Measurements from ENCODE around the gene LYL1. TPM values are rescaled to one million over a fixed set of nuclear protein-coding genes. Genes with fewer than 3 reads are reported as not detected.

Gene LYL1
- total RNA-seq, 1 donor: 0.36 TPM

GRCh38 chr19:13117176-13117771 is 14.6 kb upstream of the LYL1 start:
- Histone ChIP-seq H3K27ac (ENCODE audit: low read depth, low read length) (peak overlapping the region; percentile 91), H3K36me3 (ENCODE audit: insufficient read depth, low read length) (peaks cover 23% of the 10 kb centered on the region), H4K20me1 (ENCODE audit: insufficient read depth, low read length) (peaks cover 28% of the 10 kb centered on the region), H3K79me2 (ENCODE audit: insufficient read depth, low read length) (peaks cover 57% of the 10 kb centered on the region), H3K4me1 (ENCODE audit: insufficient read depth, low read length) (peaks cover 51% of the 10 kb centered on the region), H2AFZ (ENCODE audit: low read length) (peak overlapping the region; percentile 85), H3K4me2 (ENCODE audit: insufficient read depth, low read length) (peak overlapping the region; percentile 84), H3K4me3 (ENCODE audit: insufficient read depth, low read length) (peak overlapping the region; percentile 99), H3K9me3 (ENCODE audit: low read depth, low read length) (no peaks in the 10 kb centered on the region), H3K27me3 (ENCODE audit: insufficient read depth, low read length) (no peaks in the 10 kb centered on the region)
- no peak for TF ChIP-seq CTCF (IDR thresholded peaks at IDR 0.05; ENCODE audit: extremely low read depth, low read depth, low read length)
- DNase-seq (ENCODE audit: insufficient read length, low spot score, missing footprints): no peak

GRCh38 chr19:13116282-13117175 is 13.9 kb upstream of the LYL1 start, which contains the start of gene TRMT1:
Gene TRMT1 (minus strand): TSS chr19:13116740. CDS start chr19:13116399, 341 bp downstream.
- H3K27ac ChIP-seq (ENCODE audit: low read depth, low read length): peak within 1 kb of the TSS; percentile 91
- DNase-seq (ENCODE audit: insufficient read length, low spot score, missing footprints): peak; percentile 99
- peaks cover 21% of the 10 kb centered on the region for H4K20me1 ChIP-seq (ENCODE audit: insufficient read depth, low read length)
- H3K79me2 ChIP-seq (ENCODE audit: insufficient read depth, low read length): peaks cover 50% of the 10 kb centered on the region
- peak within 1 kb of the TSS; percentile 85 for H2AFZ ChIP-seq (ENCODE audit: low read length)
- peak within 1 kb of the TSS; percentile 84 for H3K4me2 ChIP-seq (ENCODE audit: insufficient read depth, low read length)
- peaks cover 44% of the 10 kb centered on the region for H3K4me1 ChIP-seq (ENCODE audit: insufficient read depth, low read length)
- no peaks in the 10 kb centered on the region for H3K9me3 ChIP-seq (ENCODE audit: low read depth, low read length)
- TF ChIP-seq CTCF (IDR thresholded peaks at IDR 0.05; ENCODE audit: extremely low read depth, low read depth, low read length): no peak
- H3K36me3 ChIP-seq (ENCODE audit: insufficient read depth, low read length): peaks cover 20% of the 10 kb centered on the region
- H3K27me3 ChIP-seq (ENCODE audit: insufficient read depth, low read length): no peaks in the 10 kb centered on the region
- H3K4me3 ChIP-seq (ENCODE audit: insufficient read depth, low read length): peak within 1 kb of the TSS; percentile 99

- Histone ChIP-seq H3K27me3 (ENCODE audit: insufficient read depth, low read length) (no peaks in the 10 kb centered on the region), H3K4me3 (ENCODE audit: insufficient read depth, low read length) (peak overlapping the region; percentile 99), H3K79me2 (ENCODE audit: insufficient read depth, low read length) (peaks cover 43% of the 10 kb centered on the region), H3K9me3 (ENCODE audit: low read depth, low read length) (no peaks in the 10 kb centered on the region), H3K36me3 (ENCODE audit: insufficient read depth, low read length) (peaks cover 20% of the 10 kb centered on the region), H3K4me2 (ENCODE audit: insufficient read depth, low read length) (peak overlapping the region; percentile 84), H3K4me1 (ENCODE audit: insufficient read depth, low read length) (peaks cover 37% of the 10 kb centered on the region), H2AFZ (ENCODE audit: low read length) (peak overlapping the region; percentile 74), H3K27ac (ENCODE audit: low read depth, low read length) (peak overlapping the region; percentile 91), H4K20me1 (ENCODE audit: insufficient read depth, low read length) (peaks cover 15% of the 10 kb centered on the region)
- TF ChIP-seq CTCF (IDR thresholded peaks at IDR 0.05; ENCODE audit: extremely low read depth, low read depth, low read length): no peak
- no peak for DNase-seq (ENCODE audit: insufficient read length, low spot score, missing footprints)
These were observed 13.3 kb upstream of the LYL1 start for GRCh38 chr19:13115936-13116281.

GRCh38 chr19:13112555-13112954 is 9.9 kb upstream of the LYL1 start:
- H3K27ac ChIP-seq (ENCODE audit: low read depth, low read length): no peak overlapping the region

More at GRCh38 chr19:13112555-13112954, 9.9 kb upstream of the LYL1 start:
- no peak overlapping the region for H3K4me3 ChIP-seq (ENCODE audit: insufficient read depth, low read length)
- H4K20me1 ChIP-seq (ENCODE audit: insufficient read depth, low read length): no peaks in the 10 kb centered on the region
- no peak for TF ChIP-seq CTCF (IDR thresholded peaks at IDR 0.05; ENCODE audit: extremely low read depth, low read depth, low read length)
- DNase-seq (ENCODE audit: insufficient read length, low spot score, missing footprints): peak; percentile 73
- no peaks in the 10 kb centered on the region for H3K27me3 ChIP-seq (ENCODE audit: insufficient read depth, low read length)
- H3K79me2 ChIP-seq (ENCODE audit: insufficient read depth, low read length): peaks cover 16% of the 10 kb centered on the region
- peaks cover 26% of the 10 kb centered on the region for H3K36me3 ChIP-seq (ENCODE audit: insufficient read depth, low read length)
- H3K9me3 ChIP-seq (ENCODE audit: low read depth, low read length): no peaks in the 10 kb centered on the region
- H3K4me1 ChIP-seq (ENCODE audit: insufficient read depth, low read length): peaks cover 18% of the 10 kb centered on the region
- H3K4me2 ChIP-seq (ENCODE audit: insufficient read depth, low read length): no peak overlapping the region
- H2AFZ ChIP-seq (ENCODE audit: low read length): no peak overlapping the region
